HG03097 (cell line): ENCODE measurements around the gene CNTN3.

Experiments
- ATAC-seq: cut with Tn5 transposase; IDR thresholded peaks from one replicate; pipeline ENCODE4 v1.9.1; 2021; ENCODE audit not compliant: unreplicated experiment, low FRiP score

CNTN3 gene

DNA sequence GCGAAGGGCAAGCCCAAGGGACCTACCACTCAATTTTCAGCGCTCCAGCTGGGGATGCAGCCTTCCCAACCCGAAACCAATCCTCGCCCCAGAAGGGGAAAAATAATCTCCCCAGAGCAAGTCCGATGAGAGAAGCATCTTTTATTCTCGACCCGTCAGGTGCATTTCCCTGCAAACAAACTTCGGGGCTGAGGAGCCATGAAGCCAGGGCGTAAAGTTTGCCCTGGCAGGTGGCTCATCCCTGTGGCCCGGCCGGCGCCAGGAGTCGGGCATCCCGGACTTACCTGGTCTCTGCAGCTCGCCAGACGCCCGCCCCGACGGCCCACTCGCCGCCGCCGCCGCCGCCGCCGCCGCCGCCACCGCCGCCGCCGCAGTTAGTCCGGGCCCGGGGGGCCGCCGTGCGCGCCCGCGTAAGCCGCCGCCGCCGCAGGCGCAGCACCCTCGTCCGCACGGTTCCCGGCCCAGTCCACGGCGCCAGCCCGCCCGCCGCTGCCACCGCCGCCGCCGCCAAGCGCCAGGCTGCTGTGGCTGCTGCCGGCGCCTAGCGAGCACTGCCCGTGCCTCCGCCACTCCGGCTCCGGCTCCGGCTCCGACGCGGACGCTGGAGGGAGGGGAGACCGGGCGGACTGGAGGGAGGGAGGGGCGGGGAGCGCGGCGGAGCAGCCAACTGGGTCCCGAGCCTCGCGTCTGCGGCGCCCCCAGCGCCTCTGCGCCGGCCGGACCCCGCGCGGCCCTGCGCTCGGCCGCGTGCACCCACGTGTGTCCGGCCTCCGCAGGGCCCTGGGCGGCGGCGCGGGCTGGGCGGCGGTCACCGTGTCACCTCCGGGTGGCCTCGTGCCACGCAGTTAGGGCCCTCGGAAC, at the start of gene CNTN3:
CNTN3 (minus strand) TSS at position 553 of the 861 bp plus-strand sequence. CDS start 93,547 bp downstream, outside the sequence.
- ATAC-seq, result no peak

GRCh38 chr3:74663178-74663577, 48.7 kb upstream of the CNTN3 start:
- no peak for ATAC-seq

- ATAC-seq, result no peak
Observed at GRCh38 chr3:74661672-74662071, 47.2 kb upstream of the CNTN3 start.

- no peak for ATAC-seq
Observed at GRCh38 chr3:74651885-74652284, 37.4 kb upstream of the CNTN3 start.

DNA sequence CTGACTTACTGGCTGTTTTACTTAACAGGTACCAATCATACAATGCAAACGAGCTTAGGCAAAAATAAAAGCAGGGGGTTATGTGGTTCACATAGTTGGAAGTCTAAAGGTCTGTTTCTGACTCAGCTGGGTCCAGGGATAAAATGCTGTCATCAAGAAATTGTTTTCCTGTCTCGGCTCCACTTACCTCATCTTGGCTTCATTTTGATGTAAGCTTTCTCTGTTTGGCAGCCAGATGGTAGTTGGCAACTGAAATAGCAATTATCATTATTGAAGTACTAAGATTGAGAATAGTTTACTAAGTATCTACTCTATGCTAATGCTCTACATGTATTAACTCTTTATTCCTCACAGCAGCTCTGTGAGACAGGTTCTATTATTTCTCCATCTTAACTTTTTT, 36.8 kb upstream of the CNTN3 start:
- ATAC-seq, result no peak

DNA sequence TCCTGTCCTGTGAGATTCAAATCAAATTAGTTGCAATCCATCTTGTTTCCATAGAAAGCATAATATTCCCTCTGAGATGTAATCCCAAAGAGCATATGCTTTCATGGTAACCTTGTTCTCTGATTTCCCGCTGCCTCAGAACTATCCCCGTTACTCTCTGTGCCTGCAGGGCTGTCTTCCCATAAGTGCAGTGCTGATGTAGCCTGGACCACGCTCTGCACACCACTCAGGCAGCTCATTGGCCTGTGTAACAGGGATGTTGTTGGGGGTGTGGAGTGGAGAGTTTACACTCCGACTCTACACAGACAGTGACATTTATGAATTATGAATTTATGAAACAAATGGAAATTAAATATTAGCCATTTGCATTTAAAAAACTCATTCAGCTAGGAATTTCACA, 33.6 kb upstream of the CNTN3 start:
- no peak for ATAC-seq

GRCh38 chr3:74646094-74646493, 31.6 kb upstream of the CNTN3 start:
- ATAC-seq, result no peak

DNA sequence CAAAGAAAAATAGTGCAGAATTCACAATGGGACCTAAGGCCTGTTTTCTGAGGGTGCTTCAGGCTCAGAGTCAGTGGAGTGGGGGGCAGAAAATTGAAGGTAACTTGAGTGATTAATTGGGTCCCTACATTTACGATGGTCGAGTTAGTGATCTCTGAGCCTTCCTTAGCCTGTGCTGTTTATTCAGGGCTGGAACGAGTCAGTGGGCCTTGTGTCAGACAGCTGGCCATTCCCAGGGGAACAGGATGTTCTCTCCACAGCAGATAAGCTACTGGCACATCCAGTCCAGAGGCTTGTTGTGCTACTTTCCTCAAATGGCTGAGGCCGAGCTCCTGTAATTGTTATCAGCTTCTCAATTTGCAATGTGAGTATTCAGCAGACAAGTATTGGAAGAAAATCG, 29.2 kb upstream of the CNTN3 start:
- ATAC-seq, result no peak

DNA sequence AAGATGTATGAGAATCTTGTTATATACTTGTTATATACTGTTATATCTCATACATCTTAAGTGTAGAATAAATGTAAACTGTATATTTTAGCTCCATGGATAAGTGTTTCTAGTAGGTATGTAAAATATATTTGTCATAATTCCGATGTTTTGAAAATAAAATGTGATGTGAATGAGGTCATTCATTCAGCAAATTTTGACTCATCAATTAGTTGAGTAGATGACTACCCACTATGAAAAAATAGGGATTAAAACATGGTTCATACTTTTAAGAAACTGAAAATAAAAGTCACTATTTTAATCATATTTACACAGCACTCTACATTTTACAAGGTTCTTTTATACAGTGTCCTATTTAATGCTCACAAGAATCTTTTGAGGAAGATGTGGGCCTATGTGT, 28.4 kb upstream of the CNTN3 start:
- ATAC-seq, result no peak

DNA sequence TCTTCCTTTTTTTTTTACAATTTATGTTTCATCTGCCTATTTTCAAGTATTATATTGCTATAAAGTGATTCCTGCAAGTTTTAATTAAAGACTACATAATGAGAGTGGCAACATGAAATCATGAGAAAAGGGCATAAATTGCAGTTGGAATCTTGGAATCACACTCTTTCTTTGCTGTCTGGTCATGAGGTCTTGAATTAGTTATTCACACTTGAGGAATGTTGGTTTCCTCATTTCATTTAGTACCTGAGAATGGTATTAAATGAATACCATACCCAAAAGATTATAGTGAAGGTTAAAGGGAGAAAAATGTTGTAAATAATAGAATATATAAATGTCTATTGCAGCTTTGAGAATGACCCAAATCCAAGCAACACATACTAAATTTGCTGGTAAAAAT, 25.8 kb upstream of the CNTN3 start:
- ATAC-seq, result no peak

- ATAC-seq, result no peak
Observed at GRCh38 chr3:74639681-74640080, 25.2 kb upstream of the CNTN3 start.

- ATAC-seq, result no peak
Observed at GRCh38 chr3:74636981-74637380, 22.5 kb upstream of the CNTN3 start.

- ATAC-seq, result no peak
Observed at GRCh38 chr3:74633021-74633420, 18.6 kb upstream of the CNTN3 start.

GRCh38 chr3:74631351-74632140, 17.1 kb upstream of the CNTN3 start:
- no peak for ATAC-seq

- no peak for ATAC-seq
Observed at GRCh38 chr3:74630602-74631001, 16.1 kb upstream of the CNTN3 start.

- ATAC-seq, result no peak
Observed at GRCh38 chr3:74626011-74626410, 11.6 kb upstream of the CNTN3 start.

DNA sequence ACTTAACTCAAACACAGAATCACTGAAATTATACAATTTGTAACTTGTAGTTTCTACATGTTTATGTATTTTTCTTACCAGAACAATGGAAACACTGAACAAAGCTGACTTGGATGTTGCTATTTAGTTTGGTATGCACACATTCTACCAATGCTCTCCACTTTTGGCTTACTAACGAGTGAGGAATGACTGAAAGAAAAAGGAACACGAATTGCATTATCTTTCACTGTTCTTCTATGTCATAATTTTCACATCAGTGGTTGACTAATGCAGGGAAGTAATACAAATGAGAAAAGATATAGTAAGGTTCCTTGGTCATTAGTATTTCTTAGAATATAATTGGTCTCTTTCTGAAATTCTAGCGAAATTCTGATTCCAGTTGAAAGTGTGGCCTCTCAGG, 9.8 kb upstream of the CNTN3 start:
- no peak for ATAC-seq

DNA sequence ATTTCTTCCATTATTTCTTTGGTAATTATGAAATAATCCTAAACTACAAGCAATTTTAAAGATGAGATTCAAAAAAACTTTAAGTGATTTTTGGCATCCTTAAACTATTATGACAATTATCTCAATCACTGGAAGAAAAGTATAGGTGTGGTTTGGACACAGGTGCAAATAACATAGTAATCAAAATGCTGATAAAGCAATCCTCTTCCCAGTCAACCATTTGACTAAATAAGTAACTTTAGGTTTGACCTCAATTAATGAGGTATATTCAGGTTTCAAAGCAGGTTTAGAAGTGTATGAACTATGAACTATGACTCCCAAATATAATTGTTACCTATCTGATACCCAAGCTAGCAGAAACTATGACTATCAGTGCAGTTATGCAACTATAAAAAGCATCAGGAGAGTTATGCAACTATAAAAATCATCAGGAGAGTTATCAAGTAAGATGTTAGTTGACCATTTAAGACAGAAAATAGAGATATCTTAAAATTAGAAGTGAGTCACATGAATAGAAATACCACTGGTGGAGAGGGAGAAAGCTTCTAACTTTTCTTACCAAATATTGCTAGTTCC, 8.9 kb upstream of the CNTN3 start:
- ATAC-seq, result no peak

- no peak for ATAC-seq
Observed at GRCh38 chr3:74621581-74621980, 7.1 kb upstream of the CNTN3 start.

DNA sequence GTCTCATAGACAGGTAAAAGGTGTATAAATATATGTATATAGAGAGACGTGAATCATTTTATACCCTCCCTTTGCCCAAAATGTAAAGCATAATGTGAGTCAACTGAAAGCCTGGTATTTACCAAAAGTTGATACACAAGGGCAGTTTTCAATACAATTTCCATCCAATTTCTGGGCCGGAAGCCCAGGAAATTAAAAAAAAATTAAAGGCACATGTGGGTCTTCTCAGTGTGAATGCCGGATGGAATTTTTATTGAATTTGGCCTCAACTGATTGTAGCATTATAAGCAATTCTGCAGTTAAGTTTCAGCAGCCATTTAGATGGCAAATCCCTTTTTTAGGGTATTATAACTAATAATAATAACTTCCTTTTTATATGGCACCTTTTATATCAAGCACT, 3.3 kb upstream of the CNTN3 start:
- ATAC-seq, result no peak

GRCh38 chr3:74613521-74614106, 845 bp downstream of the CNTN3 start:
- ATAC-seq, result no peak
